GM18873 (cell line): ENCODE measurements around the gene TMSB4X.
"Not testable (repeated sequence)": the region's sequence is repeated elsewhere in the genome, so short reads cannot be mapped to it uniquely, and the experiment has no call there.

Experiments
- ATAC-seq: cut with Tn5 transposase; IDR thresholded peaks from one replicate; pipeline ENCODE4 v1.9.1; 2021; ENCODE audit warnings: mild to moderate bottlenecking, moderate library complexity, moderate number of reproducible peaks; ENCODE audit not compliant: unreplicated experiment, low FRiP score

TMSB4X gene

GRCh38 chrX:12974305-12974795 lies 560 bp upstream of the TMSB4X start:
- ATAC-seq = no peak

- no peak for ATAC-seq
Measured at GRCh38 chrX:12975670-12975965, 708 bp downstream of the TMSB4X start.

- ATAC-seq = no peak
Measured at GRCh38 chrX:12975991-12976558, 1.2 kb downstream of the TMSB4X start.

- ATAC-seq = not testable (repeated sequence)
Measured at GRCh38 chrX:12976819-12977732, 2.2 kb downstream of the TMSB4X start.

GRCh38 chrX:12977761-12978204 lies 2.9 kb downstream of the TMSB4X start:
- ATAC-seq = peak; percentile 2

- peak; percentile 41 for ATAC-seq
Measured at GRCh38 chrX:12978205-12979025, 3.5 kb downstream of the TMSB4X start.

- no peak for ATAC-seq
Measured at GRCh38 chrX:12979026-12979607, 4.2 kb downstream of the TMSB4X start.

- ATAC-seq = no peak
Measured at GRCh38 chrX:12979616-12980015, 4.7 kb downstream of the TMSB4X start.

- not testable (repeated sequence) for ATAC-seq
Measured at GRCh38 chrX:12980039-12980438, 5.1 kb downstream of the TMSB4X start.

GRCh38 chrX:12981880-12982279 lies 7.0 kb downstream of the TMSB4X start:
- ATAC-seq = no peak

GRCh38 chrX:12984603-12985319 lies 9.9 kb downstream of the TMSB4X start:
- peak; percentile 71 for ATAC-seq

- no peak for ATAC-seq
Measured at GRCh38 chrX:12985331-12985730, 10.4 kb downstream of the TMSB4X start.

GRCh38 chrX:12986164-12986779 lies 11.4 kb downstream of the TMSB4X start:
- no peak for ATAC-seq

GRCh38 chrX:12986886-12987285 lies 12.0 kb downstream of the TMSB4X start:
- no peak for ATAC-seq

GRCh38 chrX:12987340-12987739 lies 12.4 kb downstream of the TMSB4X start:
- no peak for ATAC-seq

- ATAC-seq = no peak
Measured at GRCh38 chrX:12987900-12988594, 13.1 kb downstream of the TMSB4X start.

- ATAC-seq = no peak
Measured at GRCh38 chrX:12988797-12989196, 13.9 kb downstream of the TMSB4X start.

GRCh38 chrX:12989461-12989860 lies 14.6 kb downstream of the TMSB4X start:
- no peak for ATAC-seq

GRCh38 chrX:12991575-12991974 lies 16.7 kb downstream of the TMSB4X start:
- ATAC-seq = no peak
